HG03064 (cell line): ENCODE data around the gene PIBF1.
"Not testable (repeated sequence)": the region's sequence is repeated elsewhere in the genome, so short reads cannot be mapped to it uniquely, and the experiment has no call there.

ENCODE experiments used
- ATAC-seq: cut with Tn5 transposase; IDR thresholded peaks from one replicate; pipeline ENCODE4 v1.9.1; 2021; ENCODE audit warnings: low read depth; ENCODE audit not compliant: unreplicated experiment

PIBF1 gene

DNA sequence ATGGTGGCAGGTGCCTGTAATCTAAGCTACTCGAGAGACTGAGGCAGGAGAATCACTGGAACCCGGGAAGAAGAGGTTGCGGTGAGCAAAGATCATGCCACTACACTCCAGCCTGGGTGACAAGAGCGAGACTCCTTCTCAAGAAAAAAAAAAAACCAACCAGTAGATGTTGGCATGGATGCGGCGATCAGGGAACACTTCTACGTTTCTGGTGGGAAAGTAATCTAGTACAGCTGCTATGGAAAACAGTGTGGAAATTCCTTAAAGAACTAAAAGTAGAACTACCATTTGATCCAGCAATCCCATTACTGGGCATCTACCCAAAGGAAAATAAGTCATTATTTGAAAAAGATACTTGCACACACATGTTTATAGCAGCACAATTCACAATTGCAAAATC, 119.6 kb downstream of the PIBF1 start:
- not testable (repeated sequence) for ATAC-seq

GRCh38 chr13:72908416-72908815, 126.5 kb downstream of the PIBF1 start:
- ATAC-seq = no peak

GRCh38 chr13:72911981-72912380, 130.0 kb downstream of the PIBF1 start:
- no peak for ATAC-seq

DNA sequence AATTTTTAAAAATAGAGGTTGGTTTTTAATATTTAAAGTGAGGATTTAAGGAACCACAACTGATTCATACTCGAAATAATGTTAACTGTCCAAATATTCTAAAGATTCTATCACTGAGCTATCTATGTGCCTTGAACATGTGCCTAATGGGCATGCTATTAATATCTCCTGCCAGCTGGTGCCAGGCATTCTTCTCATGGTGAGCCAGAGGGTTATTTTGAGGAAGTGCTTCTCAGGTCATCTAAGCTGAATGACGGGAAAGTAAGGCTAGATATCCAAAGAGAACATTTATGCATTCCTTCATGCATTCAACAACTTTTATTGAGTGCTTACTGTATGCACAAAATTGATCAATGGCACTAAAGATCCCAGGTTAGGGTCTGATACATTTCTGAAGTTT, 138.2 kb downstream of the PIBF1 start:
- ATAC-seq = no peak

DNA sequence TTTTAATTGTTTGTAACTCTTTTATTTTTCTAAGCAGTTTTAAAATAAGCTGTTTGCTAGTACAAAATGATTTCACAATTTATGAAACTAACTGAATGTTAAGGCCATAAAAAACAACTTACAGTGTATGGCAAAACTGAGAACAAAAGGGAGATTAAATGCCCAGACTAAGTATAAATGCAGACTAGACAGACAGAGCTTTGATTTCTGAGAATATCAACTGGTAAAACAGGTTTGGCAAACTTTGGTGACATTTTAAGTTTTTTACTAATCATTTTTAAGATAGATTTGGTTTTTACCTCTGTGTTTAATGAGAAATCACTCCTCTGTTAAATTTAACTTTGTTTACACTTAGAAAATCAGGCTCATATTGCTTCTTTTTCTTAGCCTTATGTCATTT, 149.4 kb downstream of the PIBF1 start:
- ATAC-seq = no peak

- no peak for ATAC-seq
These were observed 150.3 kb downstream of the PIBF1 start for GRCh38 chr13:72932250-72932649.

DNA sequence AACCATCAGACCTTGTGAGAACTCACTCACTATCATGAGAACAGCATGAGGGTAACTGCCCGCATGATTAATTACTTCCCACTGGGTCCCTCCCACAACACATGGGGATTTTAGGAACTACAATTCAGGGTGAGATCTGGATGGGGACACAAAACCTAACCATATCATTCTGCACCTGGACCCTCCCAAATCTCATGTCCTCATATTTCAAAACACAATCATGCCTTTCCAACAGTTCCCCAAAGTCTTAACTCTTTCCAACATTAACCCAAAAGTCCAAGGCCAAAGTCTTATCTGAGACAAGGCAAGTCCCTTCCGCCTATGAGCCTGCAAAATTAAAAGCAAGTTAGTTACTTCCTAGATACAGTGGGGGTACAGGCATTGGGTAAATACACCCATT, 164.3 kb downstream of the PIBF1 start:
- not testable (repeated sequence) for ATAC-seq

DNA sequence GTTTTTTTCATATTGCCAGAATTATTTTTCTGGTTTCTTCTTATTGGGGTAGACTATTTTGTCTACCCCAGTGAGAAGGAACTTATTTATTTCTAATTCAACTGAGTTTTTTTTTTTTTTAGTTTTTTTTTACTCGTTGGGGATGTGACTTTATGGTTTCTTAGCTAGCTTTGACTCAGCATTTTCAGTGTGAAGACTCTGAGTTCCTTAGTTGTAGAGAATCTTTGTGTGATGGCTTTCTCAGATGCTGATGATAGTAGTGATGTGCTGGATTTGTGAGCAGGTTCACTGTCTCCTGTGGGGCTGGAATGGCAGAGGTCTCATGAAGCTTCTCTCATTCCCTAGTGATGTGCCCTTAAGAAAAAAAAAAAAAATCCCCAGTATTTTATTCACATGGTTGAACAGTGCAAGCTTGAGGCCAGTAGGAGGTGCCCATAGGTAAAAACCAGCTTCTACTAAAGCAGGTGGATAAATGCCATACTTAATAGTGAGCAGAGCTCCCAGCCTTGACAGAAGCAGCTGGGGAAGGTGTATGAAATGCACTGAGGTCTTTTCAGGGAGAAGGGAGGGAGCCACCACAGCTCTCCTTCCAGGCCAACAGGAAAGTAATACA, 170.7 kb downstream of the PIBF1 start:
- ATAC-seq = no peak

GRCh38 chr13:72953391-72953965, 171.5 kb downstream of the PIBF1 start:
- no peak for ATAC-seq

DNA sequence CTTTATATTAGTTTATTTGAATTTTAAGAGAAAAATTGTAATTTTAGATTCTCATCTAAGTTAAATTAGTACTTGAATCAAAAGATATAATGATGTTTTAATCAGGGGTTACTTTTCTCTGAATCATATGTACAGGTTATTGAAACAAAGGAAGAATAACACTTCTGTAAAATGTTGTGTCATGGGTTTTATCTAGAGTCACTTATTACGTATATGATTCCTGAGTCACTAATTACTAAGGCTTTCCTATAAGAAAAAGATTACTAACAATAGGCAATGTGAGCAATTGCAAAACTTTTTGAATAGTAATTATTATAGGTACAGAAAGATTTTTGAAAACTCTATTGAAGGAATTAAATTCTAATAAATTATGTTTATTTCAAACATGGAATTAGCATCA, 177.7 kb downstream of the PIBF1 start:
- ATAC-seq = no peak

GRCh38 chr13:72960114-72960513, 178.2 kb downstream of the PIBF1 start:
- no peak for ATAC-seq

GRCh38 chr13:72960541-72960940, 178.6 kb downstream of the PIBF1 start:
- ATAC-seq = no peak

GRCh38 chr13:72963762-72964161, 181.8 kb downstream of the PIBF1 start:
- ATAC-seq = no peak

DNA sequence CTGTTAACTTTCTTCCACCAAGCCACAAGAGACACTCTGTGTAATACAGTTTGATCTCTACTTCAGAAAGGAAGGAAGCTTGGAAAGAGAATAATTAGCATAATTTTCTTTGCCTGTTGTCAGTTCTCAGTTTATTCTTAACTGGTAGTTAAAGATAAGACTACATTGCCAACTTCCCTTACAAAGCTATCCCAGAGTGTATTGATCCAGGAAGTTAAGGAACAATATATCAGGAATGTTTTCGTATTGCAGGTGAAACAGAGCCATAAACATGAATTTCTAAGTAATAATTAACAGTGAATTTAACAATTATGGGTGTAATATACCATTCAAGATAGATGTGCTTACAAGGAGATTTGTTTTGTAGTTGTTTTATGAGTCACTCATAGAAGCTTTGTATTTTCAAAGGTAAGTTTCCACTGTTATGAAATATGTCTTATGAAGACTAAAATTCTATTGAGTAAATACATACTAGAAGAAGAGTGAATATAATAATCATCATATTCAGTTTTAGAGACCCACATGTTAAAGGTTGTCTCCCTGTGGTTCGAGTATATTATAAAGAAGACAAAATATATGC, 188.5 kb downstream of the PIBF1 start:
- ATAC-seq = no peak

GRCh38 chr13:72970956-72971355, 189.0 kb downstream of the PIBF1 start:
- ATAC-seq = no peak

DNA sequence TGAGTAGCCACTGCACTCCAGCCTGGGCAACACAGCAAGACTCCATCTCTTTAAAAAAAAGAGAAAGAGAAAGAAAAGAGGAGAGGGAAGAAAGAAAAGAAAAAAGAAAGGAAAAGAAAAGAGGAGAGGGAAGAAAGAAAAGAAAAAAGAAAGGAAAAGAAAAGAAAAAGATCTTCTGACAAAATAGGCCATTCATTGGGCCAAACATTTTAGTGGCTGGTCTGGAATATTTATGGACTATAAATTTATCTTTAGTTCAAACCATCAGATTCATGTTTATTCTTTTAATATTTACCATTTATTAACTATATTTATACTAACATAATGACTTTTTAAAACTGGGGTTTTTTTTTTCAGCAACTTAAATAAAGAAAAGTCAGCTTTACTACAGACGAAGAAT, 191.3 kb downstream of the PIBF1 start:
- ATAC-seq = no peak

DNA sequence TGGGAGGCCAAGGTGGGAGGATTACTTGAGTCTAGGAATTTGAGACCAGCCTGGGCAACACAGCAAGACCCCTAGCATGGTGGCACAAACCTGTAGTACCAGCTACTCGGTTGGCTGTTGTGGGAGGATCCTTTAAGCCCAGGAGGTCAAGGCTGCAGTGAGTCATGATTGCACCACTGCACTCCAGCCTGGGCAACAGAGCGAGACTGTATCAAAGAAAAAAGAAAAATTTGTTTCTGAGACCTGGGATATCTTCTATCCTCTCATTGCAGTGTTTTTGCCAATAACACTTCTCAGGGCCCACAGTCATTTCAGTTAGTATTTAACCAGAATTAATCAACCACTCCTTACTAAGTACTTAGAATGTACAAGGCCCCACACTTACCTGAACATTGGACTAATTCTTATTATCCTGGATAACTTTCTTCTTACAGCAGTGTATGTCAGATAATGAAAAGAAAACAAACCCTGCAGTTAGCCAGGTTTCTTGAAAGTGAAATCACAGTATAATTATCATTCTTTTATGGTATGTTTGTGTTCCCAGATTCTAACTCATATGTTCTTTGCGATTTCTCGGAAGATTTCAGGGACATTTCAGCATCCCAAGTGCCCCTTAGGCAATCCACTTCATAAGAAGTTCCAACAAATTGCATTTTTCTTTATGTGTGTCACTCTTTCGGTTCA, 201.3 kb downstream of the PIBF1 start:
- ATAC-seq = no peak

GRCh38 chr13:72985610-72986009, 203.7 kb downstream of the PIBF1 start:
- no peak for ATAC-seq

DNA sequence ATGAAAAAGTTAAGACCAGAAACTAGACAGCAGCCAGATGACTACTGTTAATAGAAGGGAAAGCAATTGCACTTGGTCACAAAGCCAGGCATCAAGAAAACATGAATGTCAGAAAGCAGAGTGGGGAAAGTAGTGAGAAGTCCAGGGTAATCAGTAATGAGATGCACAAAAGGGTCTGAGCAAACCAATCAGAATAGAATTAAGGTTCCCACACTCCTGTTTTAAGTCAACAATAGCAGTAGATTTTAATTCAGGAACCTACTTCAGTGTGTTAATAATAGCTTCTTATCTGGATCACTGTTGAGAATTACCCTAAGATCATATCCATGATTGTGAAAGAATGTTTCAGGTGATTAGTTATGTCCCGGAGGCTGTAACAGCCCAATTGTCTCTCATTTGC, 204.3 kb downstream of the PIBF1 start:
- no peak for ATAC-seq

GRCh38 chr13:72990953-72991352, 209.0 kb downstream of the PIBF1 start:
- ATAC-seq = no peak

DNA sequence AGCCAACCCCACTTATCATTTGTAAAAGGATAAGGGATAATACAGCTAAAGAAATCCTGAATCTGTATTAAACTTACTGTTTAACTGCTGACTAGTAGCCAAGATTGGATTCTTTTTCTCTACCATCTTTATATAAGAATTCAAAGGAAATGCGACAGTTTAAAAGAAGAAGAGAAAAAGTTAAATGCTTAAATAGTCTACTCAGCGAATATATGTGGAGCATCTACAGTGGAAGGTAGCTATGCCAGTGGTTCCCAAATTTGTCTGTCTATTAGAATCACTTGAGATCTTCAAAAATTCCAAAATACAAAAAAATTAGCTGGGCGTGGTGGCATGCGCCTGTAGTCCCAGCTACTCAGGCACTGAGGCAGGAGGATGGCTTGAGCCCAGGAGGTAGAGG, 216.1 kb downstream of the PIBF1 start:
- no peak for ATAC-seq
